B cell (primary cell): Measurements from ENCODE around the gene IBA57. TPM values are rescaled to one million over a fixed set of nuclear protein-coding genes. Genes with fewer than 3 reads are reported as not detected.

ENCODE experiments used
- ATAC-seq: fragments of 200-7000 bp; cut with Tn5 transposase; one replicate; pipeline ENCODE4 v1.10.0; 2021; ENCODE audit warnings: low read depth, mild to moderate bottlenecking, moderate number of reproducible peaks, moderate library complexity
- CTCF ChIA-PET: fragments of 350-600 bp; sonication (Branson Sonifier 250); formaldehyde crosslinking; loops from one replicate; lab custom pipeline; 2021; ENCODE audit warnings: antibody characterized with exemption, inconsistent platforms; lab: Charles Lee
- POLR2A ChIA-PET: fragments of 350-600 bp; sonication (Branson Sonifier 250); formaldehyde crosslinking; loops from one replicate; lab custom pipeline; 2021; ENCODE audit warnings: antibody characterized with exemption; lab: Charles Lee
- DNase-seq: peaks from one replicate; pipeline ENCODE4 v3.0.0; 2013
- H2AFZ ChIP-seq: 2 replicates; pipeline ENCODE4 v1.6.1; 2012; ENCODE audit warnings: mild to moderate bottlenecking, low read depth, low read length; ENCODE audit not compliant: insufficient read depth, poor library complexity, severe bottlenecking
- H3K27ac ChIP-seq, 2 donors: 1 replicate in 1 of 2; 2 replicates in 1 of 2; pipeline ENCODE4 v1.5.1; 2012 to 2013; ENCODE audit warnings: low read length in 2 of 2, mild to moderate bottlenecking in 2 of 2, moderate library complexity in 1 of 2
- H3K27me3 ChIP-seq, 4 experiments: fragments of 200-600 bp in 1 of 4; sonication (generic) in 1 of 4; replicated peaks in 1 of 4; 1 replicate in 2 of 4; 2 replicates in 2 of 4; pipeline versions ENCODE4 v1.6.1 to v1.7.0; 2013 to 2016; ENCODE audit warnings: low read length in 3 of 4, mild to moderate bottlenecking in 2 of 4, mixed read lengths in 1 of 4, moderate library complexity in 1 of 4; ENCODE audit not compliant: insufficient read depth in 4 of 4, control insufficient read depth in 3 of 4; ENCODE audit errors: control extremely low read depth in 1 of 4
- H3K36me3 ChIP-seq, 2 experiments: replicated peaks in 1 of 2; 1 replicate in 1 of 2; 2 replicates in 1 of 2; pipeline versions ENCODE4 v1.6.1 to v1.7.1; 2013; ENCODE audit warnings: low read length in 1 of 2; ENCODE audit not compliant: insufficient read depth in 2 of 2, control insufficient read depth in 1 of 2; ENCODE audit errors: control extremely low read depth in 1 of 2, extremely low read depth in 1 of 2
- H3K4me1 ChIP-seq, 2 donors: fragments of 200-600 bp in 1 of 2; sonication (generic) in 1 of 2; 1 replicate in 1 of 2; 2 replicates in 1 of 2; pipeline versions ENCODE4 v1.5.1 to v1.6.1; 2013 to 2017; ENCODE audit warnings: low read length in 2 of 2; ENCODE audit not compliant: control insufficient read depth in 2 of 2, insufficient read depth in 2 of 2
- H3K4me2 ChIP-seq: replicated peaks from 2 replicates; pipeline ENCODE3; 2012; ENCODE audit warnings: mild to moderate bottlenecking, low read depth, low read length; ENCODE audit not compliant: poor library complexity, severe bottlenecking
- H3K4me3 ChIP-seq, 5 experiments: fragments of 200-600 bp in 1 of 5; sonication (generic) in 1 of 5; 1 replicate in 3 of 5; 2 replicates in 2 of 5; pipeline versions ENCODE4 v1.5.1 to v1.7.0; 2011 to 2016; ENCODE audit warnings: low read length in 4 of 5, mild to moderate bottlenecking in 4 of 5, low read depth in 2 of 5, control low read depth in 1 of 5, moderate library complexity in 1 of 5; ENCODE audit not compliant: insufficient read depth in 1 of 5; ENCODE audit errors: control extremely low read depth in 1 of 5, extremely low read depth in 1 of 5
- H3K79me2 ChIP-seq: fragments of 200-600 bp; sonication (generic); one replicate; pipeline ENCODE4 v1.6.0; 2016; ENCODE audit warnings: low read length; ENCODE audit not compliant: control insufficient read depth, insufficient read depth
- H3K9ac ChIP-seq: fragments of 200-600 bp; sonication (generic); 2 replicates; pipeline ENCODE4 v1.6.1; 2017; ENCODE audit warnings: mild to moderate bottlenecking, low read length, moderate library complexity
- H3K9me3 ChIP-seq, 3 donors: one replicate each; pipeline versions ENCODE4 v1.6.1 to v1.7.1; 2013; ENCODE audit warnings: low read length in 2 of 3; ENCODE audit not compliant: control insufficient read depth in 2 of 3, insufficient read depth in 1 of 3; ENCODE audit errors: control extremely low read depth in 1 of 3
- H4K20me1 ChIP-seq: 2 replicates; pipeline ENCODE4 v1.6.0; 2012; ENCODE audit warnings: mild to moderate bottlenecking, low read length; ENCODE audit not compliant: insufficient read depth, control insufficient read depth, poor library complexity, severe bottlenecking
- H3K27ac Mint-ChIP-seq: one replicate; pipeline ENCODE4 v1.8.0; 2021; ENCODE audit warnings: mixed read lengths
- H3K27me3 Mint-ChIP-seq: one replicate; pipeline ENCODE4 v1.8.0; 2021; ENCODE audit warnings: mixed read lengths
- H3K4me1 Mint-ChIP-seq: one replicate; pipeline ENCODE4 v1.8.0; 2021; ENCODE audit warnings: mixed read lengths
- H3K4me3 Mint-ChIP-seq: one replicate; pipeline ENCODE4 v1.8.0; 2021; ENCODE audit warnings: mixed read lengths
- H3K9me3 Mint-ChIP-seq: one replicate; pipeline ENCODE4 v1.8.0; 2022; ENCODE audit warnings: mixed read lengths; ENCODE audit not compliant: insufficient read depth
- CTCF ChIP-seq: fragments of 200-600 bp; IDR thresholded peaks from one replicate; pipeline ENCODE4 v1.8.0; 2022; ENCODE audit warnings: antibody characterized with exemption, mild to moderate bottlenecking
- EZH2 ChIP-seq: IDR thresholded peaks from 2 replicates; pipeline ENCODE4 v1.6.1; 2012; ENCODE audit warnings: borderline replicate concordance, low read depth, mild to moderate bottlenecking, moderate library complexity, low read length; ENCODE audit not compliant: insufficient read depth, poor library complexity, severe bottlenecking
- WGBS: methylation state at CpG from one replicate; pipeline ENCODE4 v1.1.5; 2013; ENCODE audit warnings: missing lambda C conversion rate; ENCODE audit not compliant: insufficient coverage; 5-methylcytosine and 5-hydroxymethylcytosine counted together
- intact Hi-C: fragments of 100-400 bp; cut with micrococcal nuclease; formaldehyde crosslinking; loops from one replicate; pipeline ENCODE4 v1.10.0; 2022
- polyA plus RNA-seq: library from polyadenylated mRNA; depleted of rRNA; stranded (reverse); fragments of >200 nt; gene quantifications from 2 replicates; pipeline ENCODE4 v1.2.3, GENCODE V29; 2012
- total RNA-seq, 2 donors: library from RNA; stranded (reverse); fragments of 120-200 nt in 1 of 2; gene quantifications; 1 replicate in 1 of 2; 2 replicates in 1 of 2; pipeline versions ENCODE4 v1.2.3 to v1.2.4, GENCODE V29; 2013 to 2022

Gene IBA57
- total and polyA plus RNA-seq, 2 donors (not counting 1 experiment from before 2014, with no cell fraction given) = 5.2 to 12.8 TPM

- WGBS = 96% methylated on average over 31 of the region's 31 CpGs
- no peak overlapping the region for H3K27ac Mint-ChIP-seq
- no peak overlapping the region for H2AFZ ChIP-seq
- ATAC-seq = no peak
- H3K4me3 Mint-ChIP-seq = no peak overlapping the region
- H3K4me2 ChIP-seq = no peak overlapping the region
- DNase-seq = no peak
- peaks cover 0 to 49% of the 10 kb centered on the region in 2 experiments for H3K36me3 ChIP-seq
- H4K20me1 ChIP-seq = peaks cover 94% of the 10 kb centered on the region
- ChIA-PET CTCF (no interaction called here), POLR2A (interaction anchor here (0.6 to 0.8 kb wide), 2 partner anchors 20 to 36 kb away, joined by 3 read pairs; partner anchors contain the start of gene IBA57)
- no peaks in the 10 kb centered on the region for H3K27me3 Mint-ChIP-seq
- peaks cover 30 to 40% of the 10 kb centered on the region in 2 donors for H3K4me1 ChIP-seq
- no peaks in the 10 kb centered on the region for H3K27me3 ChIP-seq
- H3K9me3 Mint-ChIP-seq = no peaks in the 10 kb centered on the region
- H3K4me1 Mint-ChIP-seq = peaks cover 33% of the 10 kb centered on the region
- no peaks in the 10 kb centered on the region for H3K9me3 ChIP-seq
- H3K79me2 ChIP-seq = peaks cover 59% of the 10 kb centered on the region
- no peak overlapping the region for H3K4me3 ChIP-seq
- no peak overlapping the region for H3K27ac ChIP-seq
- TF ChIP-seq CTCF (no peak), EZH2 (no peak)
- no peak overlapping the region for H3K9ac ChIP-seq
- intact Hi-C loops = no loop called here
Measured at GRCh38 chr1:228145463-228146416, 19.9 kb upstream of the IBA57 start.
